GM12891 (cell line): Measurements from ENCODE around the gene TAGAP.

Experiments
- POLR2A ChIP-seq: IDR thresholded peaks from 2 replicates; pipeline ENCODE4 v1.6.1; 2011; ENCODE audit warnings: low read depth, low read length, control low read depth
- POLR2AphosphoS5 ChIP-seq: IDR thresholded peaks from 2 replicates; pipeline ENCODE4 v1.6.1; 2011; ENCODE audit warnings: low read depth, low read length, control low read depth
- POU2F2 ChIP-seq: IDR thresholded peaks from 2 replicates; pipeline ENCODE4 v1.6.1; 2011; ENCODE audit warnings: low read depth, mild to moderate bottlenecking, control low read depth, low read length, moderate library complexity
- SPI1 ChIP-seq: IDR thresholded peaks from 2 replicates; pipeline ENCODE4 v1.6.1; 2011; ENCODE audit warnings: low read depth, low read length, control low read depth
- TAF1 ChIP-seq: IDR thresholded peaks from 2 replicates; pipeline ENCODE4 v1.6.1; 2011; ENCODE audit warnings: low read depth, low read length, control low read depth

DNA sequence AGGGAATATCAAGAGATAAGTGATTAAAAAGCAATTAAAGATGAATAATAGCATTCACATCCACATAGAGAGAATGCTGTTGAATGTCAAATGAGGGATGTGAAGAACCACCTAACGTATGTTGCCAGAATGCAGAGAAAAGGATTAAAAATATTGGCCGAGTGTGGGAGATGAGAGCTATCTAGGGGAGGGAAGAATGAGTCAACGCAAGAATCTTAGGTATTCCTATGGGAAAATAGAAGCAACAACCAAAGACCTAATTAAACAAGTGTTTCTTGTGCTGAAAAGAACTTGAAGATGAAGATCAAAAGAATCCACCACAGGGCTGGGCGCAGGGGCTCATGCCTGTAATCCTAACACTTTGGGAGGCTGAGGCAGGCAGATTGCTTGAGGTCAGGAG is 32.6 kb downstream of the TAGAP start:
- TF ChIP-seq POLR2A (no peak), POU2F2 (no peak), POLR2AphosphoS5 (no peak), TAF1 (no peak), SPI1 (no peak)
